SH-SY5Y (cell line): Measurements from ENCODE around the gene TMEM51.

Source experiments
- GATA2 ChIP-seq: IDR thresholded peaks from 2 replicates; pipeline ENCODE4 v1.6.1; 2011; ENCODE audit warnings: mild to moderate bottlenecking, low read depth, low read length
- GATA3 ChIP-seq: IDR thresholded peaks from 2 replicates; pipeline ENCODE4 v1.6.1; 2011; ENCODE audit warnings: low read depth, mild to moderate bottlenecking, low read length, moderate library complexity

Gene TMEM51

GRCh38 chr1:15214527-15214926 is 61.0 kb downstream of the TMEM51 start:
- TF ChIP-seq GATA2 (no peak), GATA3 (no peak)

GRCh38 chr1:15215116-15215515 is 61.6 kb downstream of the TMEM51 start:
- TF ChIP-seq GATA2 (no peak), GATA3 (no peak)

GRCh38 chr1:15217654-15218053 is 64.1 kb downstream of the TMEM51 start:
- TF ChIP-seq GATA3 (no peak), GATA2 (no peak)

- no peak for TF ChIP-seq GATA3
- TF ChIP-seq GATA2 = no peak
These were observed 65.0 kb downstream of the TMEM51 start for GRCh38 chr1:15218287-15219279.

GRCh38 chr1:15219280-15220023 is 65.9 kb downstream of the TMEM51 start:
- no peak for TF ChIP-seq GATA2
- TF ChIP-seq GATA3 = no peak

- TF ChIP-seq GATA2 (no peak), GATA3 (no peak)
These were observed 66.5 kb downstream of the TMEM51 start for GRCh38 chr1:15220024-15220392.

GRCh38 chr1:15220825-15221431 is 67.4 kb downstream of the TMEM51 start:
- TF ChIP-seq GATA2 (no peak), GATA3 (no peak)

GRCh38 chr1:15222653-15223303 is 69.2 kb downstream of the TMEM51 start:
- TF ChIP-seq GATA3 (no peak), GATA2 (no peak)

GRCh38 chr1:15224259-15224869 is 70.8 kb downstream of the TMEM51 start:
- TF ChIP-seq GATA2 (no peak), GATA3 (no peak)

GRCh38 chr1:15224974-15225373 is 71.4 kb downstream of the TMEM51 start:
- no peak for TF ChIP-seq GATA2

GRCh38 chr1:15225461-15225860 is 71.9 kb downstream of the TMEM51 start:
- TF ChIP-seq GATA2 (no peak), GATA3 (no peak)

GRCh38 chr1:15226388-15227255 is 73.1 kb downstream of the TMEM51 start:
- TF ChIP-seq GATA3 (no peak), GATA2 (no peak)

- TF ChIP-seq GATA3 (no peak), GATA2 (no peak)
These were observed 76.2 kb downstream of the TMEM51 start for GRCh38 chr1:15229707-15230131.
